Epithelial cell of proximal tubule (primary cell): ENCODE results near the gene LENEP. TPM values are rescaled to one million over a fixed set of nuclear protein-coding genes. Genes with fewer than 3 reads are reported as not detected.
"Not testable (repeated sequence)": the region's sequence is repeated elsewhere in the genome, so short reads cannot be mapped to it uniquely, and the experiment has no call there.

Experiments used
- DNase-seq: peaks from one replicate; pipeline ENCODE4 v3.0.0-alpha.2; 2011; ENCODE audit warnings: low read depth
- H3K4me3 ChIP-seq: 2 replicates; pipeline ENCODE4 v1.5.1; 2011; ENCODE audit warnings: low read depth, mild to moderate bottlenecking, low read length
- CTCF ChIP-seq: conservative IDR thresholded peaks from 2 replicates; pipeline ENCODE4 v1.5.1; 2012; ENCODE audit warnings: low read depth, mild to moderate bottlenecking, low read length
- total RNA-seq: library from RNA; depleted of rRNA; stranded (reverse); fragments of >200 nt; gene quantifications from 2 replicates; pipeline ENCODE4 v1.2.3, GENCODE V29; 2015

Gene LENEP
- total RNA-seq, 1 donor from 2014 or later: not detected

- not testable (repeated sequence) for H3K4me3 ChIP-seq, DNase-seq
- peak; percentile 58 for TF ChIP-seq CTCF
These were observed 2.1 kb downstream of the LENEP start for GRCh38 chr1:154995301-154995983.

- no peak overlapping the region for H3K4me3 ChIP-seq
- DNase-seq: no peak
- TF ChIP-seq CTCF: no peak
These were observed 3.7 kb downstream of the LENEP start for GRCh38 chr1:154996966-154997701.

- no peak for DNase-seq
- no peak overlapping the region for H3K4me3 ChIP-seq
- peak; percentile 26 for TF ChIP-seq CTCF
These were observed 4.9 kb downstream of the LENEP start for GRCh38 chr1:154998201-154998780.

- H3K4me3 ChIP-seq: peak overlapping the region; percentile 74
- TF ChIP-seq CTCF: peak; percentile 96
- DNase-seq: no peak
These were observed 5.6 kb downstream of the LENEP start for GRCh38 chr1:154998818-154999570.

GRCh38 chr1:154999571-155000410, 6.4 kb downstream of the LENEP start:
- H3K4me3 ChIP-seq: peak overlapping the region; percentile 74
- TF ChIP-seq CTCF: no peak
- no peak for DNase-seq

- H3K4me3 ChIP-seq: peak overlapping the region; percentile 74
- DNase-seq: no peak
- TF ChIP-seq CTCF: no peak
These were observed 7.0 kb downstream of the LENEP start for GRCh38 chr1:155000411-155000725.
